NCI-H345 treated with DMSO at 0.1 percent for 48 hours (cell line): ENCODE measurements around the gene POLDIP3.
A peak's percentile ranks its signal among the peaks of the same experiment; 100 is the strongest.
"Not testable (repeated sequence)": the region's sequence is repeated elsewhere in the genome, so short reads cannot be mapped to it uniquely, and the experiment has no call there.

ENCODE experiments used
- DNase-seq: peaks from one replicate; lab custom pipeline; 2025; ENCODE audit not compliant: unreplicated experiment; lab: John Stamatoyannopoulos, UW

The POLDIP3 gene

GRCh38 chr22:42587588-42588175 lies 27.0 kb downstream of the POLDIP3 start:
- DNase-seq, result no peak

- DNase-seq, result no peak
Observed at GRCh38 chr22:42586381-42586780, 28.3 kb downstream of the POLDIP3 start.

DNA sequence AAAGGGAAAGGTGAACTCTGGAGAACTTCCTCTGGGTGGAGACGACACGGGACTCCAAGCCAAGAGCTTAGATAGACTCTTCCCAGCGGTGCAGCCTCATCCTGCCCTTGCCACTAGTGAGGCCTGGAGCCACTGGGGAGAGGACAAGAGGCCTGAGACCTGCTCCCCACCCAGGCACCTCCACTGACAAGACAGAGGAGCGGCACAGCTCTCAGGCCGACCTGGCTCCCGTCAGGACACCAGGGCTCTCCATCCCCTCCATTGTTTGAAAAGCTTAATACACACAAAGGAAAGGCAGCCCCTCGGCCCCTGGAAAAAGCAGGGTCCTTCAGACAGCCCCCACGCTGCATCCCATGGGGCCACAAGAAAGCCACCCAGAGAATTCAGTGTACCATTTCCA lies 29.6 kb downstream of the POLDIP3 start:
- DNase-seq, result no peak

- no peak for DNase-seq
Observed at GRCh38 chr22:42584364-42584940, 30.2 kb downstream of the POLDIP3 start.

DNA sequence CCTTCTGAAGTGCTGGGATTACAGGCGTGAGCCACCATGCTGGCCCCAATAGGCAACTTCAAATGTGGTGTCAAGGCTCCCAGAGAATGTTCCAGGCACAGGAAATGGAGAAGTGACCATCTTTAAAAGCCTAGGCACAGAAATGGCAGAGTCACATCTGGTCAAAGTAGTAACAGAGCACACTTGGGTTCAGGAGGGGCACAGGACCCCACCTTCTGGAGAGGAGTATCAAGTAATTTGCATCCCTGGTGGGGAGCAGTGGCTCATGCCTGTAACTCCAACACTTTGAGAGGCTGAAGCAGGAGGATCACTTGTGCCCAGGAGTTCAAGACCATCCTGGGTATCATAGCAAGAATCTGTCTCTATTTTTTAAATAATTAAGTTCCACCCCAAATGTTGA lies 31.7 kb downstream of the POLDIP3 start:
- no peak for DNase-seq

DNA sequence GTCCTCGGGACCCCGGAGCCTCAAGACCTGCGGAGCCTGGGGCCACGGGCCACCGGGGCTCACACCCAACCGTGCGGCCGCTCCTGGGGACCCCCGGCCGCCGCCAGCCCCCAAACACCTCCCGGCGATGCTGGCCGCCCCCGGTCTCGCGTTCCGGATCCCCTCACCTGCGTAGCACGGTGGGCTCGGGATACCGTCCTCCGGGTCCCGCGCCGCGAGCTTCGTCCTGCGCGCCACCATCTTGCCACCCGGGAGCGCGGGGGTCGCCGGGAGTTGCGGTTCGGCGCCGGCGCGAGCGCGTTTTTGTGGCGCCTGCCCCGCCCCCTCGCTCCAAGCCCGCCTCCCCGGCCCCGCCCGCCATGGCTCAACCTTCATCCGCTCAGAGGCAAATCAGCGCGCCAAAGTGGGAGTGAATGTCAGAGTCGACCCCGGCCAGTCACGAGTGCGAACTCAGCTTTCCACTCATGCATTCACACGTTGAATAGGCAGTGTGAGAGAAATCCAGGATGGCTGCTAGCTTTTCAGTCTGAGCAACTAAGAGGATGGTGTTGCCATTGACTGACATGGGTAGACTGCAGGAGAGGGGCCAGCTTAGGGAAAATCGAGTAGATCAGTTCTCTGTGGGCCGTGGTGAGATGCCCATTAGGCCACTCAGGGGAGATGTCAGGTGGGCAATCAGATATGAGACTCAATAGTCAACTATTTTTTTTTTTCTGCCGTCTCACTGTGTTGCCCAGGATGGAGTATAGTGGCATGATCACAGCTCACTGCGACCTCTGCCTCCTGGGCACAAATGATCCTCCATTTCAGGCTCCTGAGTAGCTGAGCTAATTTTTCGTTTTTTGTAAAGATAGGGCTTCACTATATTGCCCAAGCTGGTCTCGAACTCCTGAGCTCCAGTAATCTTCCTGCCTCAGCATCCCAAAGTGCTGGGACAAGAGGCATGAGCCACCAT lies 32.6 kb downstream of the POLDIP3 start:
- DNase-seq, result peak; percentile 11

- DNase-seq, result not testable (repeated sequence)
Observed at GRCh38 chr22:42581194-42581761, 33.4 kb downstream of the POLDIP3 start.

- DNase-seq, result not testable (repeated sequence)
Observed at GRCh38 chr22:42580040-42580439, 34.6 kb downstream of the POLDIP3 start.

DNA sequence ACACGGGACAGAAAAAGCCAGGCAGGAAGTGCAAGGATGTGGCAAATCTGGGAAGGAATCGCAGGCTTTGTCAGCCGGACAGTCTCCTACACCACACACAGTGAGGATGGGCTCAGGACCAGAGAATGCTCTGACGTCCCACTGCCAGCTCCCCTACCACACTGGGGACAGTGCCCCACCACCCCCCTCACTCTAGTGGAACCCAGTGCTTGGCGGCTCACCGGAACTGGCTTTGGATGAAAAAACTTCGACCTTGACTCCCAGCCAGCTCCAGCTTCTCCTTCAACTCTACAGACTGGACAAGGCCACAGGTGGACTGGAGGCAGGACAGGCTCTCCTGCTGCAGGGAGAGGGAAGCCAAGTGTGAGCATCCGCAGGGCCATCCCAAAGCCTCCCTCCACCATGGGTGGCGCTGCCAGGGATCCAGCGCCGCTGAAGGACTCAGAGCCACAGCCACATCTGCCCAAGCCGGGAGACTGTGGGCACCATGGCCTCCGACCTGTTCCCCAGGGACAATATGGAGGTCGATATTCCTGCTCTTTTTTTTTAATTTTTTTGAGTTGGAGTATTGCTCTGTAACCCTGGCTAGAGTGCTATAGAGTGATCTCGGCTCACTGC lies 37.0 kb downstream of the POLDIP3 start:
- no peak for DNase-seq

DNA sequence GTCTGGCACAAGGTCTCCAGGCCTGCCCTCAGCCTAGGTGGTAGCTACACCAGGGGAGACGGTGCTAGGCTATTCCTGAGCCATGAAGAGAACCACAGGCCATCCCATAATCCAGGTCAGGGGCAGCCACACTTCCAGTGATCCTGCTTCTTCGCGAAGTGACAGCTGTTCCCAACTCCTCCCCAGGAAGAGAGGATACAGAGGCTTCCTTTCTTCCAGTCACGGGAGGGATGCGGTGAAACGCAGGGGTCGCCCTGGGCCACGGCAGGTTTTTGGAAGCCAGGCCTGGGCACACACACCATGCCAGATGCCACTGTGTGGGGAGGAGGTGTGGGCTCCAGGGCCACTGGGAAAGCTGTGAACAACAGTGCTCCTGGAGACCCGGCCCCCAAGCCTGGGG lies 37.5 kb downstream of the POLDIP3 start:
- DNase-seq, result not testable (repeated sequence)

DNA sequence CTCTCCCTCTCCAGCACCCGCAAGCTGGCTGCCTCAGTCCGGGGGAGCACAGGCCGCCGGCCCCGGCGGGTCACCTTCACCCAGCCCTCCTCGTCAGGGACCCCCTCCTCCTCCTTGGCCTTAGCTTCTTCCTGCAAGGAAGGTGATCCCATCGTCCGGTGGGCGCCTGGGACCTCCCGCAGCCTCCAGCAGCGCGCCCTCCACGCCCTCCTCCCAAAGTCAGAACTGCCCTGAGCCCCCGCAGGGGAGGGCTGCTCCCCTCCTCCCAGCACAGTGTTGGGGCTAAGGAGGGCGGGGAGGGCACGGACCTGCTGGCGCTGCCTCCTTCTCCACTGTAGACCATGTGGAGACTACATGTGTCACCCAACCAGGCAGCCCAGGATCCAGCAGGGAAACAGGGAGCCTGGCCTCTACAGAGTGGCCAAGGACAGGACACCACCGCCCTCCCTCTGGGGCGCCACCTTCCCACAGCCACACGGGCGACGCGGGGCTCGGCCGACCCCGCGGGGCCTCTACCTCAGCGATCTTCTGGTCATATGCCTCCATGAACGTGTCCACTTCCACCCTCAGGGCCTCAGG lies 38.6 kb downstream of the POLDIP3 start:
- DNase-seq, result not testable (repeated sequence)

DNA sequence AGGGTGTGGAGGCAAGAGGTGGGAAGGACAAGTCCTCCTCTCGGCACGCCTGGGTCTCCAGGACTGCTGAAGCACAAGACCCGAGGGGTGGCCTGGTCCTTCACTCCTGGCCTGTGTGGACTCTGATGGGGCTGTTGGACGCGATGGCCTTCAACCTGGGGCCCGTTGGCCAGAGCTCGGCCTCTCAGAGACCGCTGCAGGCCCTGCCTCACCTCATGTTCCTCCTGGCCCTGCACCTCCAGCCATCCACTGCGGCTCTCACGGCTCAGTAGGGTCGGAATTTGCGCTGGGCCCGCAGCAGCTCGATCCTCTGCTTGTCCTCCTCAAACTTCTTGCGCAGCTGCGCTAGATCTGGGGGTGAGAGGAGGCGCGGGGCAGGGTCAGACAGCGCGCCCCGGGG lies 40.2 kb downstream of the POLDIP3 start:
- not testable (repeated sequence) for DNase-seq

DNA sequence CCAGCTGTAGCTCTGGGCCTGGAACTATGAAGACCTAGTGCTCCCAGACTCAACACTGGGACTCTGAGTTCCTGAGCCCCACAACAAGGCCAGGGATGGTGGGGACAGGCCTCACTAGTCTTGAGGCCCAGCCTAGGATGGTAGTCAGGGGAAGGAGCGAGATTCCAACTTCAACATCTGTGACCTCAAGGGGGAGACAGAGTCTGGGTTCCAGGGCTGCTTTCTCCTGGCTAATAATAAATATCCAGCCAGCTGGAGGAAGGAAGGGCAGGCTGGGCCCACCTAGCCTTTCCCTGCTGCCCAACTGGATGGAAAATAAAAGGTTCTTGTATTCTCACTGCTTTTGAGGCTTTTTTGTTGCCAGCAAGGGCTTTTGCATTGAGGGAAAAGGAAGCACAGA lies 40.6 kb downstream of the POLDIP3 start:
- DNase-seq, result not testable (repeated sequence)

- DNase-seq, result not testable (repeated sequence)
Observed at GRCh38 chr22:42571068-42571467, 43.6 kb downstream of the POLDIP3 start.

DNA sequence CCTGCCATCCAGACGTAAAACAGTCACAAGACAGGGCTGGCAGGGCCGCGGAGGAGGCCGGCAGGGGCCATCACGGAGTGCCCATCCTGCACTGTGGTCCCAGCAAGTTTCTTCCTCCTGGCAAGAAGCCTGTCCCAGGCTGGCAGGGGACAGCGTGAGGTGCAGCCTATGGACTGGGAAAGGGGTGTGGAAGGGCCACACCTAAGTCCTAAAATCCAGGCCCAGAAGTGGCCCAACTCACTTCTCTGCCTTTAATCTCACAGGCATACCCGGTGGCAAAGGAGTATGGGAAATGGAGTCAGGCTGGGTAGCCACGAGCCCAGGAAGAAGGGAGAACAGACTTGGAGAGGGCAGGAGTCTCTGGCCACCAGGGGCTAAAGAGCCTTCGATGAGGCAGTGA lies 44.1 kb downstream of the POLDIP3 start:
- DNase-seq, result not testable (repeated sequence)

DNA sequence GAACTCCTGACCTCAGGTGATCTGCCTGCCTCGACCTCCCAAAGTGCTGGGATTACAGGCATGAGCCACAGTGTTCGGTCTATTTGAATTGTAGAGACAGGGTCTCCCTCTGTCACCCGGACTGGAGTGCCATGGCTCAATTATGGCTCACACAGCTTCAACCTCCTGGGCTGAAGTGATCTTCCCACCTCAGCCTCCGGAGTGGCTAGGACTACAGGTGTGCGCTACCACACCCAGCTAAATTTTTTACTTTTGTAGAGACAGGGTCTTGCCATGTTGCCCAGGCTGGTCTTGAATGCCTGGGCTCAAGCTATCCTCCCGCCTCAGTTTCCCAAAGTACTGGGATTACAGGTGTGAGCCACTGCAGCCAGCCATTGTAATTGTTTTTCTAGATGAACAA lies 46.7 kb downstream of the POLDIP3 start:
- not testable (repeated sequence) for DNase-seq

- DNase-seq, result no peak
Observed at GRCh38 chr22:42565956-42566355, 48.7 kb downstream of the POLDIP3 start.

- DNase-seq, result no peak
Observed at GRCh38 chr22:42564699-42565098, 50.0 kb downstream of the POLDIP3 start.

GRCh38 chr22:42563943-42564342 lies 50.7 kb downstream of the POLDIP3 start:
- not testable (repeated sequence) for DNase-seq

DNA sequence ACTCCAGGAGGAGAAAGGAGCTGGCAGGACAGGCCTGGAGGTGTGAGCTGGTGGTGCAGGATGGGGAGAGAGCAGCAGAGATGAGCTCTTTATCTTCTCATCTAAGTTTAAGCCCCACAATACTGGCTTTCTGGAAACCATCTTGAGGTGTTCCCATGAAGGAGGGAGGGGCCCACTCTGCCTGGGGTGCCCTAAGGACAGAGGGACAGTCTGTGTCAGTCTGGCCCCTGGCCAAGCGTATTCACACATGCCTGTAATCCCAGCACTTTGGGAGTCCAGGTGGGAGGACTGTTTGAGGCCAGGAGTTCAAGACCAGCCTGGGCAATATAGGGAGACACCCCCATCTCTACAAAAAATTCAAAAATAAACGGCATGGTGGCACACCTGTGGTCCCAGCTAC lies 52.0 kb downstream of the POLDIP3 start:
- DNase-seq, result no peak

GRCh38 chr22:42562279-42562678 lies 52.4 kb downstream of the POLDIP3 start:
- DNase-seq, result no peak
